Ureter (tissue), 1 donor: Measurements from ENCODE around the gene MON2. TPM values are rescaled to one million over a fixed set of nuclear protein-coding genes. Genes with fewer than 3 reads are reported as not detected.
"Not testable (repeated sequence)": the region's sequence is repeated elsewhere in the genome, so short reads cannot be mapped to it uniquely, and the experiment has no call there.

Experiments
- DNase-seq: peaks from one replicate; pipeline ENCODE4 v3.0.0-alpha.2; 2020; ENCODE audit warnings: low spot score
- total RNA-seq: library from RNA; stranded (reverse); gene quantifications from one replicate; pipeline ENCODE4 v1.2.4, GENCODE V29; 2023
- donor health status: DM: yes; HTN: yes; CAD: no.

The MON2 gene
- 96.9 TPM for total RNA-seq

DNA sequence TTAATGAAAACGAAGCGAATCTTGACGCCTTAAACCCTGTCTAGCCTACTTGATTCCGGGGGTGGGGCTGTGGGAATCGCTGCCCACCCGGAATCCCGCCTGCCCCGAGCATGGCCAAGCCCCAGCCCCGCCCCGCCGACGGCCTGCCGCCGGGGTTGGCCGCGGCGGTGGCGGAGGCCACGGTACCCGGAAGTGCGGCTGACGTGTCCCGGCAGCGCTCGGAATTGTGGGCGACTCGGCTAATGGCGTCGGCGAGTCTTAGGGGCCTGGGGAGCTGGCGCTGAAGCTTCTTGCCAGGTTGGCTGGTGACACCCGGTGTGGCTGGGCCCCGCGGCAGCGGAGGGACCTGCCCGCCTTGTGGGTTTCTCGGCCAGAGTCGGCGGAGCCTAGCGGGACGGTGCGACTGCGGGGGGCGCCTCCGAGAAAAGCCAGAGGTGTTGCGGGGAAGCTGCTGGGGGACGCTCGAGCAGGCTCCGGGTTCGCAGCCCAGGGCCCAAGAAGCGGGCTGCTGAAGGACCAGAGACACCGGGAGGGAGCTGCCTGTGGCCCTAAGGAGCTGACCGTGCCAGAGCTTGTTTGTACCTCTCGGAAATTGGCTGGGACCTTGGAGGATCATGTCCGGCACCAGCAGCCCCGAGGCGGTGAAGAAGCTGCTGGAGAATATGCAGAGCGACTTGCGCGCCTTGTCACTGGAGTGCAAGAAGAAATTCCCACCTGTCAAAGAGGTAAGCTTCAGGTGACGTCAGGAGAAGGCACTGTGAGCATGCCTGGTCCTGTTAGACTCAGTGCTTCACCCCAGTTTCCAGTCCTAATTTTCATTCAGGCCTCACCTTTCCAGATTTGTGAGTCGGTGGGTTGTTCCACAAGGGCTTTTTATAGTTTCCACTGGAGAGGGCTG is at the start of gene MON2:
TSS of gene MON2 (plus strand) at position 233 of the 898 bp plus-strand sequence. CDS start at position 615, 382 bp downstream.
- DNase-seq = peak; percentile 89

DNA sequence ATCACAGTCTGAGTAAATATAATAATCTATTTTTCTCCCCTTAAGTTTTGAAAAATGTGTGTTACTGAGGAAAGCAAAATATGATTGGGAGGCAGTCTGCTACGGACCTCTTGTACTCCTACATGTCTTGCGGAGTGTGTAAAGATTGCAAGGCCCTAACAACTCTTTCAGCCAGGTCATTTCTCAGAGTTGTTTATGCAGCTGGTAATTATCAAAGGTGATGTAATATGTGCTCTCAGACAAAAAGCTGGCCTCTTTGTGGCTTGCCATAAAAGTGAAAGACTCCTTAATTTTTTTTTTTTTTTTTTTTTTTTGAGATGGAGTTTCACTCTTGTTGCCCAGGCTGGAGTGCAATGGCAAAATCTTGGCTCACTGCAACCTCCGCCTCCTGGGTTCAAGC is 40.5 kb upstream of the MON2 start:
- no peak for DNase-seq

DNA sequence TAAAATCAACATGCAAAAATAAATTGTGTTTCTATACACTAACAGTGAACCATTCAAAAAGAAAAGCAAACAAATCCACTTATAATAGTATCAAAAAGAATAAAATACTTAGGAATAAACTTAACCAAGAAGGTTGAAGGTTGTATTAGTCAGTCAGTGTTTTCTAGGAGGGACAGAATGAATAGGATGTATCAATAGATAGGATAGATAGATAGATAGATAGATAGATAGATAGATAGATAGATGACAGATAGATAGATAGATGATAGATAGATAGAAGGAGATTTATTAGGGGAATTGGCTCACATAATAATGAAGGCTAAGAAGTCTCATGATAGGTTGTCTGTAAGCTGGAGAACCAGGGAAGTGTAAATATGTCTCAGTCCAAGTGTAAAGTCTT is 37.2 kb upstream of the MON2 start:
- no peak for DNase-seq

DNA sequence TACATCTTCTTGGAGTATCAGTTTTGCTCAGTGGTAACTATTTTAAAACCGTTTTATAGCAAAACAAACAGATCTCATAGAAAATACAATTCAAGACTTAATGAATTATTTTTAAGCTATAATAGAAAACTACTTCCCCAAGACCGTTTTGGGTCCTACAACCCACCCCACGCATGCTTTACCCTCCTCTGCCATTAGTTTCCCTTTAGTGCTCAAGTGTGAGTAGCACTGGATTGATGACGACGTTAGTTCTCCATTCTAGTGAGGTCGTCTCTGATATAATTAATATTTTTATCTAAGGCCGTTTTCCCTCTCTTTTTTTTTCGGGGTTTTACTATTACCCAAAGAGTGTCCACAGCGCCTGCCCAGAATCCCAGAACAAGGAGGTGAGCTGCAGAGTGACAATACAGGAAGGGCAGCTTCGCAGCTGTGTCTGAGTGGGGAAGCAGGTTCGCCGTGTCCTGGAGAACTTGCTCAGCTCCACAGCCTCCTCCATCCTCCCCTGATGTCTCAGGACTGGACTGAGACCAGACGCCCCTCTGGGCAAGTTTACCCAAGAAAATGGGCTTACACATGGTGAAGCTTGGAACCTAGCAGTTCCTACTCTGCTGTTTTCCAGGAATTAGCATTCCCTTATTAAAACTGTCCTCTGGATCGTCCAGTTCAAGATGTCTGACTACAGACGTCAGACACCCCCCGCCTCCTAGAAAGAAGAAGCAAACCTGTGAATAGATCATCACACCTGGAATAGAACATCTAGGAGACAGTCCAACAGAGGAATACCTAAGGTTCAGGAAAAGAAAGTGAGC is 31.9 kb upstream of the MON2 start:
- peak; percentile 58 for DNase-seq

GRCh38 chr12:62435303-62436163 is 31.1 kb upstream of the MON2 start:
- peak; percentile 61 for DNase-seq

DNA sequence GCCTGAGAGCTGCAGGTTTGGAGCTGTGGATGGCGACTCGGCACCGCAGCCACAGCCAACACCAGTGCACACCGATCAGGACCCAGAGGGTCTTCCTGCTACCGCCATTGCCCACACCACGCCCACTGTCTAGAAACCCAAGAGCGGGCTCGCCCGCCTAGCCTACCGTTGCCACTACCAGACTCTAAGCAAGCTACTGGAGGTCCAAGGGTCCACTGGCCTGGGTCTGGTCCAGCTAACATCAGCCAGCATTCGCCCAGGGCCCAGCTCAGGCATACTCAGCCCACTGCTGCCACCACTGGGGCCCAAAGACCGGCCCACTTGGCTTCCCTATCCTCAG is 30.5 kb upstream of the MON2 start:
- no peak for DNase-seq

- no peak for DNase-seq
Observed at GRCh38 chr12:62438098-62438692, 28.4 kb upstream of the MON2 start.

DNA sequence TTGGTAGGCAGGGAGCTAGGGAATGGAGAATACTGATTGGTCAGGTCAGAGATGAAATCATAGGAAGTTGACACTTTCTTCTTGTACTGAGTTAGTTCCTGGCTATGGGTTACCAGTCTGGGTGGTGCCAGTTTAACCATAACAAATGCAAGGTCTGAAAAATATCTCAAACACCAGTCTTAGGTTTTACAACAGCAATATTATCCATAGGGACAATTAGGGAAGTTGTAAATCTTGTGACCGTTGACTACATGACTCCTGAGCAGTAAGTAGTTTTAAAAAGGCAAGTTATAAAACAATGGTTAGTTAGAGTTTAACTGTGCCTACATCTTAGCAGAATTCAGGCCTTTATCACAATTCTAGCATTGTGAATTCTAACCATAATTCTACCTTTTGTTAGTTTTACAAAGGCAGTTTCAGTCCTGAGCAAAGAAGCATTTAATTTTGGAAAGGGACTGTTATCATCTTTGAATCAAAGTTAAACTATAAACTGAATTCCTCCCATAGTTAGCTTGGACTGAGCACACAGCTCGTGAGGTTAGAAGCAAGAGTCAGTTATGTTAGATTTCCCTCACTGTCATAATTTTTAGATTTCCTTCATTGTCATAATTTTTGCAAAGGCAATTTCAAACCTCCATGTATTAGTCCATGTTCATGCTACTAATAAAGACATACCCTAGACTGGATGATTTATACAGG is 19.7 kb upstream of the MON2 start:
- DNase-seq = no peak

DNA sequence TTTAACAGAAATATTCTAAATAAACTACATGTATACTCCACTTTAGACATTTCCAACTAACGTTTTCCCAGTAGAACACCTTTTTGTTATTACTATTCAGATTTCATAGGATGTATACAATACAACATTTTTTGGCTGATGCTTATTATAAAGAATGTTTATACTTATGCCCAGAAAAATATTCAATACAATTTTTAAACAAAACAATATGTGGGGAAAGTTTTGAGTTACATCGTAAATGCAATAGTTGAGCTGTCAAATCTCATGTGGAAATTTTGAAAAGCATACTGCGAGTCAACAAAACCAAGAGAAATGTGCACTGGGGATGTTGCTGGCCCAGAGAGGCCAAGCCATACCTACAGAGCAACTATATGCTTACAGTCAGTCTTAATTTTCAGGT is 18.2 kb upstream of the MON2 start:
- no peak for DNase-seq

GRCh38 chr12:62455429-62455828 is 11.2 kb upstream of the MON2 start:
- DNase-seq = not testable (repeated sequence)

DNA sequence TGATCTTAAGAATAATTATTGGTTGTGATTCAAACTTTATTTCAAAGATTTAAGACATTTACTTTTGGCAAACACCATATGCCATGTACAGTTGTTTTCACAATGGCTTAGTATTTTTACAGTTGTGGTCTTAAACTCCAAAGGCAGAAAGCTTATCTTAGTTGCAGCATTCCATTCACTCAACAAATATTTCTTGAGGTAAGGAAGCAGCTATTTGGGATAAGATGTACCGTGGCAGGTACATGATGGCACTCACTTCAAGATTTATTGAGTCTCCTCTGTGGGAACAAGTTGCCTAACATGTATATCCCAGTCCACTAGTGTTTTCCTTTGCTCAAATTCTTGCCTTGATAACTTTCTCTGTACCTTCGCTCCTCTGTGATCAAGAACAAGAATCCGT is 8.0 kb upstream of the MON2 start:
- no peak for DNase-seq

DNA sequence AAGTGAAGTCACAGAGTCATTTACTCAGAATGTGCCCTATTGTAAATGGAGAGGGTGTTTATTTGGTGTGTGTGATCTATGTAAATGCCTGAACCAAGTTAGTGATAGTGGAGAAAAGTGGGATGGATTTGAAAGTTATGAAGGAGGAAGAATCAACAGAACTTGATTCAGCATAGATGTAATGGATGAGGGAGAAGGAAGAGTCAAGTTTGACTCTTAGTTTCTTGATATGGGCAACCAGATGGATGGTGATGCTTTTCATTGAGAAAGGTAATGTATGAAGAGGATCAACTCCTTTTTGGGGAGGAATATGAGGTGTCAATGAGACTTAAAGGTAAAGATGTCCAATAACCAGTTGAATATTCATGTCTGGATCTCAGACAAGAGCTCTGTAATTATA is 6.7 kb upstream of the MON2 start:
- DNase-seq = no peak

- not testable (repeated sequence) for DNase-seq
Observed at GRCh38 chr12:62461171-62461837, 5.3 kb upstream of the MON2 start.

DNA sequence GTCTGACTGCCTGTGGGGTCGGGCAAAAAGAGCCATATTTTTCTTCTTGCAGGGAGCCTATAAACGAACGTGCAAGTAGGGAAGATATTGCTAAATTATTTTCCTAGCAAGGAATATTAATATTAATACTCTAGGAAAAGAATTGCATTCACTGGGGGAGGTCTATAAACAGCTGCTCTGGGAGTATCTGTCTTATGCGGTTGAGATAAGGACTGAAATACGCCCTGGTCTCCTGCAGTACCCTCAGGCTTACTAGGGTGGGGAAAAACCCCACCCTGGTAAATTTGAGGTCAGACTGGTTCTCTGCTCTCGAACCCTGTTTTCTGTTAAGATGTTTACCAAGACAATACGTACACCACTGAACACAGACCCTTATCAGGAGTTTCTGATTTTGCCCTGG is 3.4 kb upstream of the MON2 start:
- DNase-seq = not testable (repeated sequence)

DNA sequence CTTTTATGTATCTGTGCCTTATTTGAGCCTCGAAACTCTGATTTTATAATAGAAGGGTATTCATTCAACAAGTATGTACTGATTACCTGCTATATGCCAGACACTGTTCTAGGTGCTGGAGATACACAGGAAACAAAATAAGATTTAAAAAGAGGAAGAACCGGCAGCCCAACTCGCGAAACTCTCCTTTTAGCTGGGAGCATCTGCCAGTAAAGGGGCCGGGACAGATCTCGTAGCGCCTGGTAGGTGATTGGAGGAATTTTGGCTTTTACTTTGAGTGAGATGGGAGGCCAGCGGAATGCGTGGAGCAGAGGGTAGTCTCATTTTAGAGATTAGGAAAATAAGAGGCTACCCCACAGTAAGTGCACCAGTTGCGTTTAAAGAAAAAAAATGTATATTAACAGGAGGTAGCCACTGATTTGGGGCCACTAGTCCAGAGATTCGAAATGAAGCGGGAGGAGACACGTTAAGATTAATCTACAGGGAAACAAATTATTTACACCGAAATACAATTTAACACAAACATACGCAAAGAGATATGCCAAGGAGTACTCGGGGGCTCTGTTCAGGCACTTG is 520 bp upstream of the MON2 start:
- no peak for DNase-seq

DNA sequence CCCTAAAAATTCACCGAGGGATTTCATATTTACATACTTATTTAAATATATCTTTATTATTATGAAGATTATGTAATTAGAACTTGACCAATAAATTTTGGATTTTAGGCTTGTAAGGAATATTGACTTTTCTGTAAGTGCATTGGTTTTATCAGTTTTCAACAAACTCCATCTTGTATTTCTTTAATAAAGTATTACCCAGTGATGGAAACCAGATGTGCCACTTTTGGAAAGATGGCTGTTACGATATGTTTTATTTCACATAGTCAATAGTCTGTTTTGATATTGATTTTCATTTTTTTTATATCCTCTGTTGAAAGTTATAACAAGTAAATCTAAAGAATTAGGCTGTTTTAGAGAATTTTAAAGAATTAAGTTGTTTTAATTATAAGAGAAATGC is 1.8 kb downstream of the MON2 start:
- DNase-seq = no peak

DNA sequence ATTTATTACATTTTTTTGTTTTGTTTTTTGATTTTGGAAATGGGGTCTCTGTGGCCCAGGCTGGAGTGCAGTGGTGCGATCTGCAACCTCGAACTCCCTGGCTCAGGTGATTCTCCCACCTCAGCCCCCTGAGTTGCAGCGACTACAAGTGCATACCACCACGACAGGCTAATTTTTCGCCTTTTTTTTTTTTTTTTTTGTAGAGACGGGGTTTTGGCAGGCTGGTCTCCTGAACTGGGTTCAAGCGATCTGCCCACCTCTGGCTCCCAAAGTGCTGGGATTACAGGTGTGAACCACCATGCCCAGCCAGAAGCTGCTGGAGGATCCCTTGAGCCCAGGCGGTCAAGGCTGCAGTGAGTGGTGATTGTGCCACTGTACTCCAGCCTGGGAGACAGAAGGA is 2.3 kb downstream of the MON2 start:
- DNase-seq = no peak

GRCh38 chr12:62469704-62470103 is 3.1 kb downstream of the MON2 start:
- no peak for DNase-seq

DNA sequence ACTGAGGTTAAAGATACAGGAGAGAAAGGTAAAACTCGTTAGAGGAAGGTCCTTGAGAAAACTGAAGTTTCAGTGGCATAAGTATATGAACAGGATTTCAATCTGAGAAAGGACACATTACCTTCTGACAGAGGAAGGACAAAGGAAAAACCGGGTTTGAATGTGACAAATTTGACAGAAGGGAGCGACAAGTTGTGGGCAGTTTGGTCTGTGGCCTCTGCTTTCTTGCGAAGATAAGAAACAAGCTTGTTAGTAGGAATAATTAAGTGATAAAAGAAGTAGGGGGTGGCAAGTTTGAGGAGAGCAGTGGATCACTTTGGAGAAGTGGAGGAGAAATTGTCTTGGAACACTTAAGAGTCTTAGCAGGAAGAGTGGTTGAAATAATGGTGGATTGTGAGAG is 5.1 kb downstream of the MON2 start:
- no peak for DNase-seq

DNA sequence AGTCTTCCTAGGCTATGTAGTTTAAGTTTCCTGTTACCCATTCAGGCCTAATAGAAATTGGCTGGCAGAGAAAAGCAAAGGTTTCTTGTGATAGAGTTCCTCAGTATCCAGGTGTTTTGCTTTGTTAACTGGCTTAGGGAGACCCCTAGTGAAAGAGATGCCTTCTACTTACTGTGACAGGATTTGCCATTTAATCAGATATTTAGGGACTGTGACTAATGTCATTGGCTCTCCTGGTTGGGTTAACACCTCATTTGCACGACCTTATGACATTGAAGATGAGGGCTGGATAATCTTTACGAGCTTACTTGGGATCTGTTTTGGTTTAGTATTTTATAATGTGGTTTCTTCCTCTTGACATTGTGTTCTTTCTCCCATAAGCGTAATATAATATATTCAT is 5.8 kb downstream of the MON2 start:
- DNase-seq = no peak
